Fibroblast of skin of scalp (primary cell): ENCODE measurements around the gene FAM83G.
A peak's percentile ranks its signal among the peaks of the same experiment; 100 is the strongest.
"Not testable (repeated sequence)": the region's sequence is repeated elsewhere in the genome, so short reads cannot be mapped to it uniquely, and the experiment has no call there.

Experiments used
- DNase-seq: peaks from one replicate; pipeline ENCODE4 v3.0.0-alpha.2; 2013

Gene FAM83G

GRCh38 chr17:18966831-18967624 is 37.5 kb downstream of the FAM83G start:
- peak; percentile 13 for DNase-seq

DNA sequence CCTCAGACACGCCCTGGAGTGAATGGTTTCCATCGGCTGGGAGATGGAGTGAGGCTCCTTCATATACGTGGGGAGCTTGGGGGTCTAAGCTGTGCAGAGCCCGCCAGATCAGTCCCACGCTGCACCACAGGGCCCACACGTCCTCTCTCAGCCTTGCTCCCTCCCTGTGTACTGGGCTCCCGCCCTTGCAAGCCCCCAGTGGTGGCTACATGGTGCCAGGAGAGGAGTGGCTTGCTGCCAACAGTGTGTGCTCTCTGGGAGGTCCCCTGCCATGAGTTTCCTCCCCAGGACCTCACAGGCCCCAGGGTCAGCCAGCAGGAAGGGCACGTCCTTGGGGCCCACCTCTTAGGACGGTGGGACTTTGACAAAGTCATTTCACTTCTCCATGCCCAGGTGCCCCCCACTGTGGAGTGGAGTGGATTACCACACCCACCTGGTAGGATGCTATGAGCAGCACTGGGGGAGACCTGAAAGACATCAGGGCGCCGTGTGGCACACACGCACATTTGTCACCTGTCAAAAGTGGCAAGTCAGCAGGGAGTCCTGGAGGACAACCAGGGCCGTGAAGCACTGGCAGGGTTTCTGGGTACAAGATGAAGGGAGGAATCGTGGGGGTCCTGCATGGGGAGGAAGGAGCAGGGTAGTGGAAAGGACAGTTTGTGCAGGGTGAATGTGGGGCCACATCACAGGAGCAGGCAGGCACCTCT is 38.9 kb downstream of the FAM83G start:
- no peak for DNase-seq

- no peak for DNase-seq
These were observed 40.0 kb downstream of the FAM83G start for GRCh38 chr17:18964550-18964949.

- no peak for DNase-seq
These were observed 40.6 kb downstream of the FAM83G start for GRCh38 chr17:18964018-18964351.

DNA sequence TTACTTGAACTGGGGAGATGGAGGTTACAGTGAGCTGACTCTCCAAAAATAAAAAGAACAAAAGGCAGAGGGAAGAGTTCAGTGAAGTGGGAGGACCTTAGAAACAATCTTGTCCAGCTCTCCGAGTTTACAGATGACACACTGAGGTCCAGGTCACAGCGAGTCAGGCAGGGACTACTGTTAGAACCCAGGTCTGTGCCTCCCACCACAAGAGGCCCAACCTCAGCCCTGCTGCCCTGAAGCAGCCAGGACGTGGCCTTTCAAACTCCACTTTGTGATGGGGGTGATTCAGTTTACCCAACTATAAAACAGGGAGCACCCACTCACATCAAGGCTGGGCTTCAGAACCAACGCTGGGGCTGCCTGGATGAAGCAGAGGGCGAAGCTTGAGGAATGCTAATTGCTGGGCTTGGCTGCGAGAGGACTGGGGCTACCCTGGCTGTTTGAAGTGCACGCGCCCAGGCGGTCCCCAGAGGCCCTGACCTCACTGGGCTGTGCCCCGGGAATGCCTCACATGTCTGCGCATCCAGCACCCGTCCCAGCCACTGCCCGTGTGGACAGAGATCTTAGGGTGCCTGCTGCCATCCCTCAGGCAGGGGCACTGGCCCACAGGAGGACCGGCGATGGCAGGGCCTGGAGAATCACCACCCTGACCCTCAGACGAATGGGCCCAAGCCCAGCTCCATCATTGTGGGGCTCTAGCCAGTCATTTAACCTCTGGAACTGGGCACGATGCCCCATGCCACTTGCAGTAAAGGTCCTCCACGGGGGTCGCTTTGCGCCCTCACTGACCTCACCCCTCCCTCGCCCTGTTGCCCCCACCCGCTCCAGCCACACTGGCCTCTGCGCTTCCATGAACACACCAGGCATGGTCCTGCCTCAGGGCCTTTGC is 41.2 kb downstream of the FAM83G start:
- DNase-seq, result peak; percentile 17

DNA sequence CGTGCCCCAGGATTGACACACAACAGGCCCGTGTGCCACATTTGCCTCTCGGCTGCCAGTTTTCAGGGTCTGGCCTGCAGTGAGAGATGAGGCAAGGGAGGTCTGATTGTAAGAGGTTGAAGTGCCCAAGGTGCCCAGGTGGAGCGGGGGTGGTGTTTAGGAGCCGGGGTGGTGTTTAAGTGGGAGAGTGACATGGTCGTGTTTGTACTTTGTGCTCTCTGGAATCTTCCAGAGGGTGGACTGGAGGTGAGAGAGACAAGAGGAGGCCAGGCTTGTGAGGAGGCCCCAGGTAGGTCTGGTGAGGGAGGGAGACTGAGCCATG is 42.1 kb downstream of the FAM83G start:
- no peak for DNase-seq

- DNase-seq, result peak; percentile 18
These were observed 42.7 kb downstream of the FAM83G start for GRCh38 chr17:18961634-18962493.

- DNase-seq, result peak; percentile 63
These were observed 43.6 kb downstream of the FAM83G start for GRCh38 chr17:18960803-18961511.

GRCh38 chr17:18960241-18960665 is 44.3 kb downstream of the FAM83G start:
- no peak for DNase-seq

- DNase-seq, result no peak
These were observed 44.7 kb downstream of the FAM83G start for GRCh38 chr17:18959845-18960240.

GRCh38 chr17:18959071-18959844 is 45.3 kb downstream of the FAM83G start:
- peak; percentile 49 for DNase-seq

- DNase-seq, result no peak
These were observed 46.0 kb downstream of the FAM83G start for GRCh38 chr17:18958611-18959010.

- no peak for DNase-seq
These were observed 46.7 kb downstream of the FAM83G start for GRCh38 chr17:18957831-18958230.

- no peak for DNase-seq
These were observed 48.0 kb downstream of the FAM83G start for GRCh38 chr17:18956581-18956980.

GRCh38 chr17:18956021-18956420 is 48.5 kb downstream of the FAM83G start:
- not testable (repeated sequence) for DNase-seq

DNA sequence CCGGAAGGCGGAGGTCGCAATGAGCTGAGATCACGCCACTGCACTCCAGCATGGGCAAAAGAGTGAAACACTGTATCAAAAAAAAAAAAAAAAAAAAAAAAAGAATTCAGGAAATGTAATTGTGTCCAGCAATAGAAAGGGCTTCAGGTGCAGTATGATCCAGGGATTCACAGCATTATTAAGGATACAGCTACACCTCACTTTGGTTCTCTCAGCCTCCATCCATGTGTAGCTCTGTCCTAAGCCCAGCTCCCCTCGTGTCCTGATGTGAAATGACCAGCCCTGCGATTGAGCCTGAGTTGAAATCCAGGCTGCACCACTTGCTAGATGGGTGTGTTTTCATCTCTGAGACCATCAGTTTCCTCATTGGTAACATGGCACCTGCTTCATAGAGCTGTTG is 49.6 kb downstream of the FAM83G start:
- DNase-seq, result no peak

DNA sequence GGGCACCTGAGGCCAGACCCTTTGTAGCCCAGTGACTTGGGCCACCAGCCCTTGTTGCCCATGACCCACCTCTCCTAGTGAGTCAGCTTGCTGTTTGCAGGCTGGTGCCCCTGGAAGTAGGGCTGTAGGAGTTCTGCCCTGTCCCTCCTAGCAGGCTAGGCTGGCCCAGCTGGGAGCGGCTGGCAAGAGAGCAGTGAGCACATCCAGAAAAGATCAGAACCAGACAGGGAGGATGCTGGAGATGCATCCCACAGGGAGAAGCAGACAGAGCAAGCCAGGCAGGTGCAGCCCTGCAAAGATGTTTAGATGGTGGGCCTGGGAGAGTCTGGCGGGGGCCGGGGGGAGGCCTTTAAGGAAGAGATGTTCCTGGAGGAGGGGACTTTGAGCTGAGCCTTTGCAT is 50.2 kb downstream of the FAM83G start:
- DNase-seq, result no peak

DNA sequence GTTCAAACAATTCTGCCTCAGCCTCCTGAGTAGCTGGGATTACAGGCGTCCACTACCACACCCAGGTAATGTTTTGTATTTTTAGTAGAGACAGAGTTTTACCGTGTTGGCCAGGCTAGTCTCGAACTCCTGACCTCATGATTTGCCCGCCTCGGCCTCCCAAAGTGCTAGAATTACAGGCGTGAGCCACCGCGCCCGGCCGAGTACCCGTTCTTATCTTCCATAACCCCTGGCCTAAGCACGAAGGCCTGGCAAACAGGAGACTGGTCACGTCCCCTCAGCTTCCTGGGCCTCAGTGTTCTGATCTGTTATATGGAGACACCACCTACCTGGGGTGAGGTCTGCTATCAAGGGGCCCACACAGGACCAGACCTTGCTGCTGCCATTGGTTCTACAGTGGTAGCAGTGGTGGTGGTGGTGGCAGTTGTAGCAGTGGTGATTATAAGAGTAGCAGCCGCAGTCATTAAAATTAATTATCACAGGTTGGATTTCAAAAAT is 51.3 kb downstream of the FAM83G start:
- DNase-seq, result no peak

DNA sequence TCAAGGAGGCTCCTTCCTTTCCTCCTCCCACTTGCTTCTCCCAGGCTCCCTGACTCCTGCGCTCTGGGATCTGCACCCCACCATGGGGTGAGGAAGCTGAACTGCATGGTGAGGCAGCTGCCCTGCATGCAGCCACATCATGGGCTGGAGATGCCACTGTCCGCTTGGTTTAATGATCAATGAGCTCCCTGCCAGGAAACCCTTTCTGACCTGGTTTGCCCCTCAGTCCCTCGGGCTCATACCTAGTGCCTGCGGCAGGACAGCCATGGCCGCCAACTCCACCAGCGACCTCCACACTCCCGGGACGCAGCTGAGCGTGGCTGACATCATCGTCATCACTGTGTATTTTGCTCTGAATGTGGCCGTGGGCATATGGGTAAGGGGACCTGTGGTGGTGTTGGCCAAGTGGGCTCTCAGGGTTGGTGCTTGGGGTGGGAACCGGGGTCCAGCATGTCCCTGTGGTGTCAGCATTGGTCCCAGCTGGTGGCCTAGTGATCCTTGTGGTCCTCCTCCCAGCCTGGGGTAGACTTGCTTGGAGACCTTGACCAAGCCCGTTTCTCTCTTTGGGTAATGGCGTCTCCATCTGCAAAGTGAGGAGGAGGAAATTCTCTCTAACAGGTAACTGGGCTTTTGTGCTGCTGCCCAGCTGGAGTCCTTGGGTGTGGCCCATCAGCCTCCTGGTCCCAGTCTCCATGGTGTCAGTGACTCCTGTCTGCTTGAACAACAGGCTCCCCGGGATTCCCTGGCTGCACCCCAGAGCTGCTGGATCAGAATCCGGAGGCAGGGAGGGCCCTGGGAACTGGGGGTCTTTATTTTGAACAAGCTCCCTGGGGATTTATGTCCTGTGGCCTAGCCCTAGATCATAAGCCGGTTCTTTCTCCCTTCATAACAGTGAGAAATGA is 52.4 kb downstream of the FAM83G start, which contains the start of gene SLC5A10:
TSS of gene SLC5A10 (plus strand) at position 225 of the 902 bp plus-strand sequence. CDS start at position 266, 41 bp downstream.
- no peak for DNase-seq
